K562 (cell line): Measurements from ENCODE around the gene TXNRD2. TPM values are rescaled to one million over a fixed set of nuclear protein-coding genes. Genes with fewer than 3 reads are reported as not detected.

Experiments
- ARID2 ChIP-seq: fragments of 450-650 bp; IDR thresholded peaks from 2 replicates; pipeline ENCODE4 v1.6.1; 2017; ENCODE audit warnings: antibody characterized with exemption, mild to moderate bottlenecking
- BCOR ChIP-seq: fragments of 450-650 bp; IDR thresholded peaks from 2 replicates; pipeline ENCODE4 v1.6.1; 2016
- CREBBP ChIP-seq: IDR thresholded peaks from one replicate; pipeline ENCODE4 v1.6.1; 2012; ENCODE audit warnings: low read depth, mild to moderate bottlenecking, control low read depth, inconsistent platforms, low read length
- ELF1 ChIP-seq: fragments of 200-800 bp; sonication (Bioruptor generic); IDR thresholded peaks from 2 replicates; pipeline ENCODE4 v1.6.1; 2016; ENCODE audit warnings: missing genetic modification characterization, missing compliant biosample characterization
- ELF4 ChIP-seq: fragments of 450-650 bp; formaldehyde crosslinking; IDR thresholded peaks from 2 replicates; pipeline ENCODE4 v1.4.0; 2022; ENCODE audit warnings: missing genetic modification characterization
- ETV1 ChIP-seq: fragments of 450-650 bp; conservative IDR thresholded peaks from 2 replicates; pipeline ENCODE4 v1.6.1; 2016; ENCODE audit warnings: missing genetic modification characterization, control low read depth, low read depth, missing compliant biosample characterization
- EWSR1 ChIP-seq: fragments of 450-650 bp; IDR thresholded peaks from 2 replicates; pipeline ENCODE4 v1.6.1; 2018; ENCODE audit warnings: borderline replicate concordance, mild to moderate bottlenecking, low read depth, moderate library complexity; ENCODE audit not compliant: partially characterized antibody
- HDAC2 ChIP-seq: fragments of 450-650 bp; IDR thresholded peaks from 2 replicates; pipeline ENCODE4 v1.6.1; 2016; ENCODE audit warnings: mild to moderate bottlenecking
- MAZ ChIP-seq, 2 experiments: fragments of 450-650 bp in 1 of 2; sonication (generic) in 1 of 2; formaldehyde crosslinking; IDR thresholded peaks in 1 of 2; conservative IDR thresholded peaks in 1 of 2; 2 replicates each; pipeline versions ENCODE4 v1.4.0 to v1.5.0; 2020; ENCODE audit warnings: mild to moderate bottlenecking in 1 of 2, missing genetic modification reagents in 1 of 2
- NCOR1 ChIP-seq: fragments of 450-650 bp; IDR thresholded peaks from 2 replicates; pipeline ENCODE4 v1.6.1; 2016; ENCODE audit warnings: mild to moderate bottlenecking, moderate library complexity
- PHF21A ChIP-seq: fragments of 450-650 bp; IDR thresholded peaks from 2 replicates; pipeline ENCODE4 v1.6.1; 2017; ENCODE audit warnings: low read depth, borderline replicate concordance
- ZBTB7A ChIP-seq: IDR thresholded peaks from 2 replicates; pipeline ENCODE4 v1.6.1; 2011; ENCODE audit warnings: low read depth, mild to moderate bottlenecking, low read length, moderate library complexity, borderline replicate concordance; ENCODE audit not compliant: control insufficient read depth
- ZNF354B ChIP-seq: fragments of 250-450 bp; sonication (Bioruptor Pico); IDR thresholded peaks from 2 replicates; pipeline ENCODE4 v1.4.0; 2020
- polyA plus RNA-seq, 8 experiments: library from polyadenylated mRNA; depleted of rRNA in 4 of 8; stranded (reverse) in 5 of 8; unstranded in 3 of 8; fragments of >200 nt; fragmentation: Nextera tagmentation in 2 of 8; fragmentation: Illumina TruSeq in 1 of 8; extraction: Ambion mirVana in 2 of 8; extraction: Trizol in 1 of 8; gene quantifications; 2 replicates each; pipeline versions ENCODE4 v1.2.1 to v1.2.3, GENCODE V29; 2011 to 2014; ENCODE audit warnings: inconsistent platforms in 1 of 8, missing spikeins in 1 of 8
- total RNA-seq, 7 experiments: library from RNA; depleted of rRNA in 6 of 7; stranded (reverse); fragments of >200 nt in 6 of 7; fragmentation: Illumina TruSeq in 2 of 7; extraction: Trizol in 2 of 7; gene quantifications; 2 replicates each; pipeline versions ENCODE4 v1.2.1 to v1.2.3, GENCODE V29; 2011 to 2021; ENCODE audit warnings: low replicate concordance in 1 of 7
- TF ChIP-seq, protein P1 (sequence below), 2 experiments: fragments of 450-650 bp; IDR thresholded peaks; 2 replicates each; pipeline ENCODE4 v1.6.1; 2016
- TF ChIP-seq, protein P2 (sequence below), 2 experiments: fragments of 450-650 bp; formaldehyde crosslinking in 1 of 2; IDR thresholded peaks; 2 replicates each; pipeline versions ENCODE4 v1.4.0 to v1.6.1; 2014 to 2020; ENCODE audit warnings: mild to moderate bottlenecking in 2 of 2, borderline replicate concordance in 1 of 2, low read depth in 1 of 2
- TF ChIP-seq, protein P3 (sequence below): fragments of 250-450 bp; sonication (Bioruptor Pico); IDR thresholded peaks from 2 replicates; pipeline ENCODE4 v1.8.0; 2022; ENCODE audit warnings: inconsistent platforms

The TXNRD2 gene
- total and polyA plus RNA-seq, 9 of the 15 experiments (the other 6 are each of a cell fraction or from before 2014, with no cell fraction given), result 3.3 to 80.2 (median 49.4) TPM

DNA sequence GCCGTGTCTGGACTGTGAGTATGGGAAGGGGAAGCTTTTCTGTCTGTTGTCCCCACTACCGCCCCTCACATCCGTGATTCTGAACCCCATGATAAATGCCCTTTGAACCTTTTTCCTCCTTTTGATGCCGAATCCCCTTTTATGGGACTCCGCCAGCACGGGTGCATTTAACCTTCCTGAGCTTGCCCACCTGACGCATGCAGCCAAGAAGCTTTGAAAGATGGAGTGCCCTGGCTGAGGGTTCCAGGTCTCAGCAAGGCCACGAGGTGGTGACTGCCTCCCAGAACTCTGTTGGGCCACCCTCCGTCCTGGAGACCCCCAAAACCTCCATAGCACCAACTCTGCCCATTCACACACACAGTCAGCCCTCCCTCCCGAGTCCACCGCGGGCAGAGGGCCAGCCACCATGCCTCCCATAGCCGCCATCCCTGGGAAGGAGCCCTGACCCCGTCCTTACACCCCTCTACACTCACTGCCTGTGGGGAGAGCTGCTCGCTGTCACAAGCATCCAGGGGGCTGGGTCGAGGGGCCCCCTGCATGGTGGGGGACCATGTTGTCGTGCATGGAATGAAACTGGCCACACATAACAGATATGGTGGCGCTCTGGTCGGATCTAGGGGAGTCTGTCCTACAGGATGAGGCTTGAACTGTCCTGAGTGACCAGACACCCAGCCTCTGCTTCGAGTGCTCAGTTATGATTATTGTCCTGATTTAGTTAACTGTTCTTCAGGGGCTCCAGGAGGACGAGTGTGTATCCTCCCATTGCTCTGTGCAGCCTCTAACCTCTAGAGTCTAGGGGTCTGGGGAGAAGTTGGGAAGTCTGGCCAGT, 868 bp downstream of the TXNRD2 start (continued):
- TF ChIP-seq MAZ (CRISPR knock-in tag; conservative IDR thresholded peaks at IDR 0.05 in 1 of 2, IDR thresholded peaks at IDR 0.05 in 1 of 2) (peak in 1 of 2 experiments; percentile 40; a peak in 3 of 4 replicates), ELF4 (CRISPR knock-in tag) (peak; percentile 14), HDAC2 (no peak), ETV1 (tag) (peak; percentile 20), ZNF354B (no peak), PHF21A (no peak), ARID2 (no peak), ELF1 (tag) (no peak), EWSR1 (no peak), BCOR (no peak), NCOR1 (no peak), ZBTB7A (no peak), CREBBP (no peak)
- TF ChIP-seq, protein P1, sequence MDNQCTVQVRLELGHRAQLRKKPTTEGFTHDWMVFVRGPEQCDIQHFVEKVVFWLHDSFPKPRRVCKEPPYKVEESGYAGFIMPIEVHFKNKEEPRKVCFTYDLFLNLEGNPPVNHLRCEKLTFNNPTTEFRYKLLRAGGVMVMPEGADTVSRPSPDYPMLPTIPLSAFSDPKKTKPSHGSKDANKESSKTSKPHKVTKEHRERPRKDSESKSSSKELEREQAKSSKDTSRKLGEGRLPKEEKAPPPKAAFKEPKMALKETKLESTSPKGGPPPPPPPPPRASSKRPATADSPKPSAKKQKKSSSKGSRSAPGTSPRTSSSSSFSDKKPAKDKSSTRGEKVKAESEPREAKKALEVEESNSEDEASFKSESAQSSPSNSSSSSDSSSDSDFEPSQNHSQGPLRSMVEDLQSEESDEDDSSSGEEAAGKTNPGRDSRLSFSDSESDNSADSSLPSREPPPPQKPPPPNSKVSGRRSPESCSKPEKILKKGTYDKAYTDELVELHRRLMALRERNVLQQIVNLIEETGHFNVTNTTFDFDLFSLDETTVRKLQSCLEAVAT (IDR thresholded peaks at IDR 0.05), result no peak
- TF ChIP-seq, protein P2, sequence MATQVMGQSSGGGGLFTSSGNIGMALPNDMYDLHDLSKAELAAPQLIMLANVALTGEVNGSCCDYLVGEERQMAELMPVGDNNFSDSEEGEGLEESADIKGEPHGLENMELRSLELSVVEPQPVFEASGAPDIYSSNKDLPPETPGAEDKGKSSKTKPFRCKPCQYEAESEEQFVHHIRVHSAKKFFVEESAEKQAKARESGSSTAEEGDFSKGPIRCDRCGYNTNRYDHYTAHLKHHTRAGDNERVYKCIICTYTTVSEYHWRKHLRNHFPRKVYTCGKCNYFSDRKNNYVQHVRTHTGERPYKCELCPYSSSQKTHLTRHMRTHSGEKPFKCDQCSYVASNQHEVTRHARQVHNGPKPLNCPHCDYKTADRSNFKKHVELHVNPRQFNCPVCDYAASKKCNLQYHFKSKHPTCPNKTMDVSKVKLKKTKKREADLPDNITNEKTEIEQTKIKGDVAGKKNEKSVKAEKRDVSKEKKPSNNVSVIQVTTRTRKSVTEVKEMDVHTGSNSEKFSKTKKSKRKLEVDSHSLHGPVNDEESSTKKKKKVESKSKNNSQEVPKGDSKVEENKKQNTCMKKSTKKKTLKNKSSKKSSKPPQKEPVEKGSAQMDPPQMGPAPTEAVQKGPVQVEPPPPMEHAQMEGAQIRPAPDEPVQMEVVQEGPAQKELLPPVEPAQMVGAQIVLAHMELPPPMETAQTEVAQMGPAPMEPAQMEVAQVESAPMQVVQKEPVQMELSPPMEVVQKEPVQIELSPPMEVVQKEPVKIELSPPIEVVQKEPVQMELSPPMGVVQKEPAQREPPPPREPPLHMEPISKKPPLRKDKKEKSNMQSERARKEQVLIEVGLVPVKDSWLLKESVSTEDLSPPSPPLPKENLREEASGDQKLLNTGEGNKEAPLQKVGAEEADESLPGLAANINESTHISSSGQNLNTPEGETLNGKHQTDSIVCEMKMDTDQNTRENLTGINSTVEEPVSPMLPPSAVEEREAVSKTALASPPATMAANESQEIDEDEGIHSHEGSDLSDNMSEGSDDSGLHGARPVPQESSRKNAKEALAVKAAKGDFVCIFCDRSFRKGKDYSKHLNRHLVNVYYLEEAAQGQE (IDR thresholded peaks at IDR 0.05; ENCODE audit: borderline replicate concordance), result no peak
- TF ChIP-seq, protein P2 (CRISPR knock-in tag; IDR thresholded peaks at IDR 0.05; ENCODE audit: low read depth), result peak; percentile 14; the same call in 1 of the 2 replicates
- TF ChIP-seq, protein P3, sequence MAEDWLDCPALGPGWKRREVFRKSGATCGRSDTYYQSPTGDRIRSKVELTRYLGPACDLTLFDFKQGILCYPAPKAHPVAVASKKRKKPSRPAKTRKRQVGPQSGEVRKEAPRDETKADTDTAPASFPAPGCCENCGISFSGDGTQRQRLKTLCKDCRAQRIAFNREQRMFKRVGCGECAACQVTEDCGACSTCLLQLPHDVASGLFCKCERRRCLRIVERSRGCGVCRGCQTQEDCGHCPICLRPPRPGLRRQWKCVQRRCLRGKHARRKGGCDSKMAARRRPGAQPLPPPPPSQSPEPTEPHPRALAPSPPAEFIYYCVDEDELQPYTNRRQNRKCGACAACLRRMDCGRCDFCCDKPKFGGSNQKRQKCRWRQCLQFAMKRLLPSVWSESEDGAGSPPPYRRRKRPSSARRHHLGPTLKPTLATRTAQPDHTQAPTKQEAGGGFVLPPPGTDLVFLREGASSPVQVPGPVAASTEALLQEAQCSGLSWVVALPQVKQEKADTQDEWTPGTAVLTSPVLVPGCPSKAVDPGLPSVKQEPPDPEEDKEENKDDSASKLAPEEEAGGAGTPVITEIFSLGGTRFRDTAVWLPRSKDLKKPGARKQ, result no peak
